HFF-Myc (cell line): Measurements from ENCODE around the gene MBOAT2.

Source experiments
- DNase-seq: peaks from one replicate; pipeline ENCODE4 v3.0.0-alpha.2; 2011; ENCODE audit warnings: low read depth; ENCODE audit errors: extremely low read depth
- H3K4me3 ChIP-seq: replicated peaks from 2 replicates; pipeline ENCODE4 v1.5.1; 2011; ENCODE audit warnings: low read depth, mild to moderate bottlenecking, control low read depth, low read length
- CTCF ChIP-seq: IDR thresholded peaks from 2 replicates; pipeline ENCODE4 v1.5.1; 2012; ENCODE audit warnings: mild to moderate bottlenecking, low read depth, low read length, control low read depth; ENCODE audit errors: missing control alignments

MBOAT2 gene

GRCh38 chr2:9018109-9018508 lies 14.6 kb upstream of the MBOAT2 start:
- no peak for DNase-seq
- no peak for TF ChIP-seq CTCF
- no peak overlapping the region for H3K4me3 ChIP-seq

- TF ChIP-seq CTCF = no peak
- DNase-seq = no peak
- no peak overlapping the region for H3K4me3 ChIP-seq
Measured at GRCh38 chr2:9017411-9017810, 13.9 kb upstream of the MBOAT2 start.

- DNase-seq = no peak
- no peak for TF ChIP-seq CTCF
- no peak overlapping the region for H3K4me3 ChIP-seq
Measured at GRCh38 chr2:9015998-9016397, 12.5 kb upstream of the MBOAT2 start.

- TF ChIP-seq CTCF = no peak
- DNase-seq = no peak
Measured at GRCh38 chr2:9013403-9013802, 9.9 kb upstream of the MBOAT2 start.

GRCh38 chr2:9010866-9011265 lies 7.4 kb upstream of the MBOAT2 start:
- H3K4me3 ChIP-seq = no peak overlapping the region
- TF ChIP-seq CTCF = no peak
- DNase-seq = no peak

More at GRCh38 chr2:9013403-9013802, 9.9 kb upstream of the MBOAT2 start:
- no peak overlapping the region for H3K4me3 ChIP-seq

GRCh38 chr2:9008951-9009664 lies 5.6 kb upstream of the MBOAT2 start:
- H3K4me3 ChIP-seq = no peak overlapping the region
- DNase-seq = no peak
- no peak for TF ChIP-seq CTCF

GRCh38 chr2:9006368-9006767 lies 2.9 kb upstream of the MBOAT2 start:
- no peak overlapping the region for H3K4me3 ChIP-seq
- no peak for TF ChIP-seq CTCF
- no peak for DNase-seq
